ENCODE data around the gene PPFIBP1. TPM values are rescaled to one million over a fixed set of nuclear protein-coding genes. Genes with fewer than 3 reads are reported as not detected.

Gene PPFIBP1
- total RNA-seq, 3 donors from 2014 or later (not counting 1 experiment from before 2014, with no cell fraction given): 0.73 to 1.6 (median 1.4) TPM

DNA sequence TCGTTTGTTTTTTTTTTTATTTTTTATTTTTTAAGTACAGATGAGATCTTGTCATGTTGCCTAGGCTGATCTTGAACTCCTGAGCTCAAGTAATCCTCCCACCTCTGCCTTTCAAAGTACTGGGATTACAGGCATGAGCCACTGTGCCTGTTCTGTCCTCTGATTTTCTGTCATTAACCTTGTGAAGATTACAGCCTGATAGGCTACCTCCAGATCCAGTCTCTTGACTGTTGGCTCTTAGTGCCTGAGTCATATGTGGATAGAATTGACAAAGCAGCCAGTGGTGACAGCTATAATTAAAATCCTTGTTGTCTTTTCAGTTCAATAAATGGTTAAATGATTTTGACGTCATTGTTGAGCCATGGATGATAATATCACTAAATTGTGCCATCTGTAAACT lies 151.0 kb downstream of the PPFIBP1 start:
- Mint-ChIP-seq H3K27ac (no peak overlapping the region), H3K36me3 (no peaks in the 10 kb centered on the region), H3K4me3 (no peak overlapping the region), H3K27me3 (ENCODE audit: low read depth in 2 of 2) (peaks cover 6 to 8% of the 10 kb centered on the region in 2 donors), H3K4me1 (no peaks in the 10 kb centered on the region), H3K9me3 (no peaks in the 10 kb centered on the region)
- WGBS (ENCODE audit: insufficient coverage): no CpG with 5 or more reads among the region's 2 CpGs
- H3K4me3 ChIP-seq (ENCODE audit: low read length): no peak overlapping the region
- TF ChIP-seq, protein P1, sequence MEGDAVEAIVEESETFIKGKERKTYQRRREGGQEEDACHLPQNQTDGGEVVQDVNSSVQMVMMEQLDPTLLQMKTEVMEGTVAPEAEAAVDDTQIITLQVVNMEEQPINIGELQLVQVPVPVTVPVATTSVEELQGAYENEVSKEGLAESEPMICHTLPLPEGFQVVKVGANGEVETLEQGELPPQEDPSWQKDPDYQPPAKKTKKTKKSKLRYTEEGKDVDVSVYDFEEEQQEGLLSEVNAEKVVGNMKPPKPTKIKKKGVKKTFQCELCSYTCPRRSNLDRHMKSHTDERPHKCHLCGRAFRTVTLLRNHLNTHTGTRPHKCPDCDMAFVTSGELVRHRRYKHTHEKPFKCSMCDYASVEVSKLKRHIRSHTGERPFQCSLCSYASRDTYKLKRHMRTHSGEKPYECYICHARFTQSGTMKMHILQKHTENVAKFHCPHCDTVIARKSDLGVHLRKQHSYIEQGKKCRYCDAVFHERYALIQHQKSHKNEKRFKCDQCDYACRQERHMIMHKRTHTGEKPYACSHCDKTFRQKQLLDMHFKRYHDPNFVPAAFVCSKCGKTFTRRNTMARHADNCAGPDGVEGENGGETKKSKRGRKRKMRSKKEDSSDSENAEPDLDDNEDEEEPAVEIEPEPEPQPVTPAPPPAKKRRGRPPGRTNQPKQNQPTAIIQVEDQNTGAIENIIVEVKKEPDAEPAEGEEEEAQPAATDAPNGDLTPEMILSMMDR (IDR thresholded peaks at IDR 0.05): no peak
- no peaks in the 10 kb centered on the region for H3K9me3 ChIP-seq (ENCODE audit: control insufficient read depth, insufficient read depth, low read length)
- H3K27ac ChIP-seq (ENCODE audit: low read length): no peak overlapping the region
- no peak for ATAC-seq
- DNase-seq: no peak
- no peaks in the 10 kb centered on the region for H3K27me3 ChIP-seq (ENCODE audit: control insufficient read depth, insufficient read depth, low read length)
- intact Hi-C loops (cut with micrococcal nuclease): no loop called here
- H3K4me1 ChIP-seq (ENCODE audit: control insufficient read depth, insufficient read depth, low read length): no peaks in the 10 kb centered on the region
- no peaks in the 10 kb centered on the region for H3K36me3 ChIP-seq (ENCODE audit: control insufficient read depth, insufficient read depth, low read length)

DNA sequence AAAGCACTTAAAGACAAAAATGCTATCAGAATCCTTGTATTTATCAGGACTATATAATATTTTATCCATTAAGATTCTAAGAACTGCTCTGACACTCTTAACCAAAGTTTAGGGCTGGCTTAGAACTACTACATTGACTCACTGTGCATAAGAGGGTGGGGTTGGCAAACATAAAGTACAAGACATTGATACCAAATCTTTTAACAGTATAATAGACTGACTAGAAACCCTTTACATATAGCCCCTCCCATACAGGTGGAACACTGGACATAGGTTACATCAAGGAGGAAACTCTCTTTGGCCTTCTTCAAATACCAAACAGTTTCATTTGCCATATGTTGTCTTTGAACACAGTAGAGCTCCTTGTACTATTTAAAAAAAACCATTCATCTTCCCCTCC lies 156.6 kb downstream of the PPFIBP1 start:
- DNase-seq (no peak), ATAC-seq (no peak)
- Mint-ChIP-seq H3K36me3 (no peaks in the 10 kb centered on the region), H3K4me1 (no peaks in the 10 kb centered on the region), H3K4me3 (no peak overlapping the region), H3K27me3 (ENCODE audit: low read depth in 2 of 2) (peaks cover 0 to 3% of the 10 kb centered on the region in 2 donors), H3K9me3 (no peaks in the 10 kb centered on the region), H3K27ac (no peak overlapping the region)
- Histone ChIP-seq H3K4me3 (ENCODE audit: low read length) (no peak overlapping the region), H3K36me3 (ENCODE audit: control insufficient read depth, insufficient read depth, low read length) (no peaks in the 10 kb centered on the region), H3K9me3 (ENCODE audit: control insufficient read depth, insufficient read depth, low read length) (no peaks in the 10 kb centered on the region), H3K27me3 (ENCODE audit: control insufficient read depth, insufficient read depth, low read length) (no peaks in the 10 kb centered on the region), H3K4me1 (ENCODE audit: control insufficient read depth, insufficient read depth, low read length) (no peaks in the 10 kb centered on the region), H3K27ac (ENCODE audit: low read length) (no peak overlapping the region)
- TF ChIP-seq, protein P1 (IDR thresholded peaks at IDR 0.05): no peak
- intact Hi-C loops (cut with micrococcal nuclease): no loop called here

DNA sequence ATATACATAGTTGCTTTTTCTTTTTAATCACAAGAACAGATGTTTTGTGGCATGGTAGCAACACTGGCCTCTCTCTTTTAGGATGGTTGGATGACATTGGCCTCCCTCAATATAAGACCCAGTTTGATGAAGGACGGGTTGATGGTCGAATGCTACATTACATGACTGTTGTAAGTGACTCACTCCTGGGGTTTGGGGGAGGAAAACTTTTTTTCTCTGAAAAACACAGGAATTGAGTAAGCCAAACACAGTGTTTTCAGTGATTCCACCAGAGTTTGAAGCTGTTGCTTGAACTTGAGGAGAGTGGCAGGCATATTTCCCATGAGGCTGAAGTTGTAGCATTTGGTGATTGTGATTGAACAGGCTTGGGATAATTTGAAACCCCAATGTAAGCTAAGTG lies 158.5 kb downstream of the PPFIBP1 start:
- no peaks in the 10 kb centered on the region for H3K27me3 ChIP-seq (ENCODE audit: control insufficient read depth, insufficient read depth, low read length)
- H3K9me3 Mint-ChIP-seq: no peaks in the 10 kb centered on the region

DNA sequence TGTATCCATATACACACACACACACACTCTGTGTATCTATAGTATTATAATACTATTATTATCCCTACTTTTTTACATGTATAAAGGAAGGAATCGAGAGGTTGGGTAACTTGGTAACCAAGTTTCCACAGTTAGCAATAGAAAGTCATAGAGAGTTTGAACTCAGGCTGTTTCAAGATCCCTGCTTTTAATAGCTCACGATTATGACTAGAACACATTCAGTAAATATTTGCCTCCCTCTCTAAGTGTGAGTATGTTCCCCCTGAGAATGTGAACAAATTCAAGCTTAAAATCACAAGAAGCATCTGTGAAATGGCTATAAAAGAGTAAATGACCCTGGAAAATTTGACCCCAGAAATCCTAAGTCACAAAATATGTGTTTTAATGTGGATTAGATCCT lies 161.3 kb downstream of the PPFIBP1 start:
- no peaks in the 10 kb centered on the region for H3K27me3 ChIP-seq (ENCODE audit: control insufficient read depth, insufficient read depth, low read length)
- no peaks in the 10 kb centered on the region for H3K4me1 ChIP-seq (ENCODE audit: control insufficient read depth, insufficient read depth, low read length)
- intact Hi-C loops (cut with micrococcal nuclease): no loop called here
- ATAC-seq (no peak), DNase-seq (no peak)
- Mint-ChIP-seq H3K4me3 (no peak overlapping the region), H3K4me1 (no peaks in the 10 kb centered on the region), H3K9me3 (no peaks in the 10 kb centered on the region), H3K27ac (no peak overlapping the region), H3K27me3 (ENCODE audit: low read depth in 2 of 2) (no peaks in the 10 kb centered on the region), H3K36me3 (no peaks in the 10 kb centered on the region)
- no peaks in the 10 kb centered on the region for H3K36me3 ChIP-seq (ENCODE audit: control insufficient read depth, insufficient read depth, low read length)
- TF ChIP-seq, protein P1 (IDR thresholded peaks at IDR 0.05): no peak
- H3K9me3 ChIP-seq (ENCODE audit: control insufficient read depth, insufficient read depth, low read length): no peaks in the 10 kb centered on the region
- H3K27ac ChIP-seq (ENCODE audit: low read length): no peak overlapping the region
- no peak overlapping the region for H3K4me3 ChIP-seq (ENCODE audit: low read length)
- no CpG with 5 or more reads among the region's 2 CpGs for WGBS (ENCODE audit: insufficient coverage)

More for the DNA sequence above, 158.5 kb downstream of the PPFIBP1 start:
- Mint-ChIP-seq H3K27me3 (ENCODE audit: low read depth in 2 of 2) (no peaks in the 10 kb centered on the region), H3K4me1 (no peaks in the 10 kb centered on the region), H3K27ac (no peak overlapping the region), H3K36me3 (no peaks in the 10 kb centered on the region), H3K4me3 (no peak overlapping the region)
- H3K27ac ChIP-seq (ENCODE audit: low read length): no peak overlapping the region
- DNase-seq: no peak
- WGBS (ENCODE audit: insufficient coverage): 84% methylated on average over 2 of the region's 2 CpGs
- H3K9me3 ChIP-seq (ENCODE audit: control insufficient read depth, insufficient read depth, low read length): no peaks in the 10 kb centered on the region
- no peak for ATAC-seq
- H3K4me3 ChIP-seq (ENCODE audit: low read length): no peak overlapping the region
- intact Hi-C loops (cut with micrococcal nuclease): no loop called here
- no peaks in the 10 kb centered on the region for H3K4me1 ChIP-seq (ENCODE audit: control insufficient read depth, insufficient read depth, low read length)
- TF ChIP-seq, protein P1 (IDR thresholded peaks at IDR 0.05): no peak
- H3K36me3 ChIP-seq (ENCODE audit: control insufficient read depth, insufficient read depth, low read length): no peaks in the 10 kb centered on the region

All from natural killer cell (primary cell).